Body of pancreas (tissue), 4 donors: ENCODE data around the gene MMP17. TPM values are rescaled to one million over a fixed set of nuclear protein-coding genes. Genes with fewer than 3 reads are reported as not detected.

Experiments used
- ATAC-seq: fragments of 150-250 bp; one replicate; pipeline ENCODE4 v1.9.1; 2016
- DNase-seq, 4 donors: peaks; one replicate each; pipeline ENCODE4 v3.0.0-alpha.2; 2019
- H3K27ac ChIP-seq, 4 donors: fragments of 200-600 bp; sonication (generic); 1 replicate in 3 of 4; 2 replicates in 1 of 4; pipeline versions ENCODE4 v1.5.1 to v1.6.1; 2016 to 2019; ENCODE audit warnings: mild to moderate bottlenecking in 1 of 4, mixed read lengths in 1 of 4, moderate library complexity in 1 of 4
- H3K27me3 ChIP-seq, 2 donors: fragments of 200-600 bp; sonication (generic); one replicate each; pipeline ENCODE4 v1.6.0; 2016; ENCODE audit warnings: mild to moderate bottlenecking in 1 of 2
- H3K36me3 ChIP-seq, 2 donors: fragments of 200-600 bp; sonication (generic); replicated peaks in 1 of 2; 2 replicates each; pipeline ENCODE4 v1.5.1; 2016; ENCODE audit warnings: low read depth in 2 of 2; ENCODE audit not compliant: insufficient read depth in 1 of 2
- H3K4me1 ChIP-seq: fragments of 200-600 bp; sonication (generic); one replicate; pipeline ENCODE4 v1.6.0; 2016
- H3K4me3 ChIP-seq, 2 donors: fragments of 200-600 bp; sonication (generic); 1 replicate in 1 of 2; 2 replicates in 1 of 2; pipeline ENCODE4 v1.5.1; 2016 to 2019
- H3K9me3 ChIP-seq, 3 donors: fragments of 200-600 bp; sonication (generic); 1 replicate in 2 of 3; 2 replicates in 1 of 3; pipeline ENCODE4 v1.5.1; 2016
- POLR2A ChIP-seq, 3 donors: fragments of 450-650 bp; IDR thresholded peaks; one replicate each; pipeline ENCODE4 v1.6.1; 2016; ENCODE audit warnings: antibody characterized with exemption in 3 of 3, mild to moderate bottlenecking in 2 of 3
- WGBS, 2 donors: methylation state at CpG; one replicate each; pipeline ENCODE4 v1.1.5; 2017; 5-methylcytosine and 5-hydroxymethylcytosine counted together
- intact Hi-C: fragments of 100-400 bp; cut with DNase I; formaldehyde crosslinking; loops from one replicate; pipeline ENCODE4 v1.15.1; 2023
- total RNA-seq, 2 donors: library from RNA; depleted of rRNA; stranded (reverse); fragments of >200 nt; gene quantifications; one replicate each; pipeline ENCODE4 v1.1.0, GENCODE V29; 2016
- TF ChIP-seq, protein P1 (sequence below), 7 experiments: fragments of 450-650 bp in 4 of 7; fragments of 200-600 bp in 3 of 7; sonication (generic) in 3 of 7; IDR thresholded peaks; one replicate each; pipeline ENCODE4 v1.5.1; 2016 to 2019; ENCODE audit warnings: antibody characterized with exemption in 7 of 7

MMP17 gene
- total RNA-seq, 2 donors from 2014 or later, result 2.6 to 6.7 TPM

DNA sequence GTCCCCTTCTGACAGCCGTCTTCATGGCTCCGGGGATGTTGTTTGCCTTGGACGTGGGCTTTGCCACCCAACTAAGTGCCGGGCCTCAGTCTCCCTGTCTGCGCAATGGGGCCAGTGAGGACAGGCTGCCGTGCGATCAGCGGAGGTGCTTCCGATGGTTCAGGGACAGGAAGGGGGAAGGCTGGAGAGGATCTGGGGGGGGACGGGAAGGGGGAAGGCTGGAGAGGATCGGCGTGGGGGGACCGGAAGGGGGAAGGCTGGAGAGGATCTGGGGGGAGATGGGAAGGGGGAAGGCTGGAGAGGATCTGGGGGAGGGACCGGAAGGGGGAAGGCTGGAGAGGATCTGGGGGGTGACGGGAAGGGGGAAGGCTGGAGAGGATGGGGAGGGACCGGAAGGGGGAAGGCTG lies 3.4 kb downstream of the MMP17 start:
- no peak overlapping the region for H3K4me3 ChIP-seq
- peaks cover 0 to 38% of the 10 kb centered on the region in 2 donors for H3K27me3 ChIP-seq
- no peak for ATAC-seq
- H3K4me1 ChIP-seq, result peaks cover 39% of the 10 kb centered on the region
- WGBS, 2 donors, result 37 to 38% methylated on average over 5 to 9 of the region's 16 CpGs
- no peak for TF ChIP-seq POLR2A (IDR thresholded peaks at IDR 0.05)
- DNase-seq, result no peak
- H3K27ac ChIP-seq, result peak overlapping the region in 1 of 4 donors; percentile 30
- H3K9me3 ChIP-seq, result no peaks in the 10 kb centered on the region
- intact Hi-C loops, result no loop called here
- H3K36me3 ChIP-seq, result no peaks in the 10 kb centered on the region

DNA sequence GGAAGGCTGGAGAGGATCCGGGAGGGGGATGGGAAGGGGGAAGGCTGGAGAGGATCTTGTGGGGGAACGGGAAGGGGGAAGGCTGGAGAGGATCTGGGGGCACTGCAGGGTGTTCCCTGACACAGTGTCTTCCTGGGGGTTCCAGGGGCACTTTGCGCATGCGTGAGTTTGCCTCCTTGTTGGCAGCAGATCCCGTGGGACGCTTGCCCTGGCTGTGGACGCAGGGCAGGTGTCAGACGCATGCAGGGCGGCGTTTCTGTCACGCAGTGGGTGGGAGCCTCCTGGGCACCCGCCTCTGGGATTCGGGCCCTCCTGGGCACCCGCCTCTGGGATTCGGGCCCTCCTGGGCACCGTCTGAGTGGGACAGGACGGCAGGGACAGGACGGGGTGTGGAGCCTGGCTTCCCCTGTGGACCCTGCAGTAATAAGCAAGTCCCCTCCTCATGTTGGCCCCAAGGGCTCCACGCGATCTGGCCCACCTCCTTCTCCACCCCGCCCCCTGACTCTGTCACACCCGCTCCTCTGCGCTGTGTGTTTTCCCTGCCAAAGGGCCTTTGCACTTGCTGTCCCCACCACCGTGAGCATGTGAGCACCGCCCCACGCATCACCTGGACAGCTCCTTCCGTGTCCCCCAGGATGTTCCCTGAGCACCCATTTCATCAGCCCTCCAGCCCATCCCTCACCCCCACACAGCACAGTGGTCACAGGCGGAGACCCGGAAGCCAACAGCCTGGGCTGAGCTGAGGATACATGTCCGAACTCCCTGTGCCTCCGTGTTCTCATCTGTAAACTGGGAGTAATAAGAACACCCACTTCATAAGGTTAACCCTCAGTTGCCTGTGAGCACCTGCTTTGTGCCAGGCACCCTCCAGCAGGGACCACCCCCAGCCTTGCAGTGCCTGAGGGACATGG lies 4.4 kb downstream of the MMP17 start:
- Histone ChIP-seq H3K4me3 (no peak overlapping the region), H3K27me3 (peaks cover 0 to 38% of the 10 kb centered on the region in 2 donors)

DNA sequence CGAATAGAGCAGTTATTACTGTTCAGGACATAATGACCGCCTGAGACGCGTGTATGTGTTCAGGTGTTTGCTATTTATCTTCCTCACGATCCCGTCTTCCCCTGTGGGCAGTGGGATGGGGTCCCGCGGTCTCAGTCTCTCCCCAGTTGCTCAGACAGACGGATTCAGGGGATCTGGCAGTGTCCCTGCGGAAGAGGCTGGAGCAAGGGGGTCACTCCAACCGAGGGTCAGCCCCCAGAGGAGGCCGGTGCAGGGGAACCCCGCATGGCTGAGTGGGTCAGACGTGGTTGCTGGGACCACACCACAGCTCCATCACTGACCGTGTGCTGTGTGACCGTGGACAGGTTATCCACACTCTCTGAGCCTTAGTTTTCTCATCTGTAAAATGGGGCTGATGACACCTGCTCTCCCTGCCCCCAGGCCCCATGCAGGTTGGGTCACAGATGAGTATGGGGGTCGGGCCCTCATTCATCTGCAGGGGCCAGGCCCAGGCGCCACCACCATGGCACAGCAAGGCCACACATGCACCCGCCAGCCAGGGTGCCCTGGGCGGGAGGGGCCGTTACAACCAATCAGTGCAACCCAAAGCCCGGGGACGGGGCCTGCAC lies 5.2 kb downstream of the MMP17 start:
- Histone ChIP-seq H3K36me3 (no peaks in the 10 kb centered on the region), H3K27me3 (peaks cover 0 to 38% of the 10 kb centered on the region in 2 donors), H3K4me3 (no peak overlapping the region), H3K27ac (no peak overlapping the region), H3K9me3 (no peaks in the 10 kb centered on the region), H3K4me1 (peaks cover 31% of the 10 kb centered on the region)
- intact Hi-C loops, result no loop called here
- WGBS, 2 donors, result 57% methylated on average over 15 to 23 of the region's 23 CpGs
- no peak for TF ChIP-seq POLR2A (IDR thresholded peaks at IDR 0.05)
- TF ChIP-seq, protein P1, sequence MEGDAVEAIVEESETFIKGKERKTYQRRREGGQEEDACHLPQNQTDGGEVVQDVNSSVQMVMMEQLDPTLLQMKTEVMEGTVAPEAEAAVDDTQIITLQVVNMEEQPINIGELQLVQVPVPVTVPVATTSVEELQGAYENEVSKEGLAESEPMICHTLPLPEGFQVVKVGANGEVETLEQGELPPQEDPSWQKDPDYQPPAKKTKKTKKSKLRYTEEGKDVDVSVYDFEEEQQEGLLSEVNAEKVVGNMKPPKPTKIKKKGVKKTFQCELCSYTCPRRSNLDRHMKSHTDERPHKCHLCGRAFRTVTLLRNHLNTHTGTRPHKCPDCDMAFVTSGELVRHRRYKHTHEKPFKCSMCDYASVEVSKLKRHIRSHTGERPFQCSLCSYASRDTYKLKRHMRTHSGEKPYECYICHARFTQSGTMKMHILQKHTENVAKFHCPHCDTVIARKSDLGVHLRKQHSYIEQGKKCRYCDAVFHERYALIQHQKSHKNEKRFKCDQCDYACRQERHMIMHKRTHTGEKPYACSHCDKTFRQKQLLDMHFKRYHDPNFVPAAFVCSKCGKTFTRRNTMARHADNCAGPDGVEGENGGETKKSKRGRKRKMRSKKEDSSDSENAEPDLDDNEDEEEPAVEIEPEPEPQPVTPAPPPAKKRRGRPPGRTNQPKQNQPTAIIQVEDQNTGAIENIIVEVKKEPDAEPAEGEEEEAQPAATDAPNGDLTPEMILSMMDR (IDR thresholded peaks at IDR 0.05), result no peak
- no peak for ATAC-seq
- no peak for DNase-seq

More for the DNA sequence above, 4.4 kb downstream of the MMP17 start:
- ATAC-seq (no peak), DNase-seq (no peak)
- intact Hi-C loops, result no loop called here
- TF ChIP-seq, protein P1 (IDR thresholded peaks at IDR 0.05), result no peak
- no peak for TF ChIP-seq POLR2A (IDR thresholded peaks at IDR 0.05)
- no peaks in the 10 kb centered on the region for H3K9me3 ChIP-seq
- H3K36me3 ChIP-seq, result no peaks in the 10 kb centered on the region
- H3K4me1 ChIP-seq, result peaks cover 37% of the 10 kb centered on the region
- WGBS, 2 donors, result 39 to 46% methylated on average over 26 to 31 of the region's 31 CpGs
- no peak overlapping the region for H3K27ac ChIP-seq

DNA sequence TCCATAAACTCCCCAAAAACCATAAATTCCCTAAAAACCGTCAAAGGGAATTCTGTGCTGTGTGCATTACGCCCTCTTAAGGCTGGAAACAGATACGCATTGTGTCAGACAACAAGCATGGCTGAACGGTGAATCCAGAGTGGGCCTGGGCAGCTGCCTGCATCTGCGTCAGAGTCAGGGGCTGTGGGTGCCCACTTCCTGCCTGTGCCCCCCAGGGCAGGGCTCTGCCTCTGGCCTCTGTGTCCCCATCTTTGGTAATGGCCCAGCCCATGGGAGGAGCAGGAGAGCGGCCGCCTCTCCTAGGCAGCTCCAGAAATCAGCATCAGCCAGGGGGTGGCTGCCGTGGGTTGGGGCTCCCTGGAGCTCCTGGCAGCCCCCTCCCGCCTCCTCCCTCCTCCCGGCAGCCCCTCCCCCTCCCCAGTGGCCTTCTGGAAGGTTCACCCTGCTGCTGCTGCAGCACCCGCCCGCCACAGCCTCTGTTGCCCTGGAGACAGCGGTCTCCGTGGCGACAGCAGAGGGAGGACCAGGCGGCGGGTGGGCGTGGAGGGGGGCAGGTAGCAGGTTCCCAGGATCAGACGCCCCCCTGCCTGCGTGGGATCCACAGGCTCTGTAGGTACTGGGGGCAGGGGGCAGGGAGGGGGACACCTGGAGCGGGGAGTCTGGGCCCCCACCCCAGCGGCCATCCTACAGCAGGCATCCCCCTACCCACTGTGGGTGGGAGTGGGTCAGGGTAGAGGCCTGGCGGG lies 5.9 kb downstream of the MMP17 start:
- no peak for DNase-seq
- H3K27ac ChIP-seq, result no peak overlapping the region
- H3K4me1 ChIP-seq, result peaks cover 25% of the 10 kb centered on the region
- H3K36me3 ChIP-seq, result no peaks in the 10 kb centered on the region
- TF ChIP-seq, protein P1 (IDR thresholded peaks at IDR 0.05), result no peak
- TF ChIP-seq POLR2A (IDR thresholded peaks at IDR 0.05), result no peak
- H3K9me3 ChIP-seq, result no peaks in the 10 kb centered on the region
- H3K27me3 ChIP-seq, result peaks cover 0 to 33% of the 10 kb centered on the region in 2 donors
- intact Hi-C loops, result no loop called here
- no peak overlapping the region for H3K4me3 ChIP-seq
- WGBS, 2 donors, result 37 to 100% methylated on average over 1 to 21 of the region's 23 CpGs
- ATAC-seq, result no peak
